ENCODE measurements around the gene TENT5C. TPM values are rescaled to one million over a fixed set of nuclear protein-coding genes. Genes with fewer than 3 reads are reported as not detected.

The TENT5C gene
- total RNA-seq, 1 donor from 2014 or later, result 59.3 TPM

- H3K27ac Mint-ChIP-seq, result no peak overlapping the region
- CTCF ChIA-PET, result interaction anchor here (1.0 kb wide), 1 partner anchor 56 kb away, joined by 6 read pairs; no protein-coding TSS in a partner anchor
Measured at GRCh38 chr1:117590273-117590925, 15.4 kb upstream of the TENT5C start.

GRCh38 chr1:117591252-117591651 lies 14.6 kb upstream of the TENT5C start:
- POLR2A ChIA-PET, result interaction anchor here (0.6 kb wide), 2 partner anchors 50 to 65 kb away, joined by 4 to 11 read pairs; no protein-coding TSS in a partner anchor

More at GRCh38 chr1:117590273-117590925, 15.4 kb upstream of the TENT5C start:
- H3K36me3 Mint-ChIP-seq (ENCODE audit: low read depth), result no peaks in the 10 kb centered on the region
- POLR2A ChIA-PET, result no interaction called here
- no peaks in the 10 kb centered on the region for H3K27me3 Mint-ChIP-seq
- ATAC-seq (ENCODE audit: low read depth), result no peak
- DNase-seq, result no peak
- intact Hi-C loops (cut with micrococcal nuclease), result no loop called here
- H3K4me1 Mint-ChIP-seq, result peaks cover 10% of the 10 kb centered on the region
- no peak for TF ChIP-seq CTCF (IDR thresholded peaks at IDR 0.05)
- no peaks in the 10 kb centered on the region for H3K9me3 Mint-ChIP-seq
- no peak overlapping the region for H3K4me3 Mint-ChIP-seq

GRCh38 chr1:117592155-117592554 lies 13.7 kb upstream of the TENT5C start:
- intact Hi-C loops (cut with micrococcal nuclease), result no loop called here
- H3K9me3 Mint-ChIP-seq, result no peaks in the 10 kb centered on the region
- no peaks in the 10 kb centered on the region for H3K27me3 Mint-ChIP-seq
- H3K4me3 Mint-ChIP-seq, result no peak overlapping the region
- TF ChIP-seq CTCF (IDR thresholded peaks at IDR 0.05), result no peak
- CTCF ChIA-PET, result interaction anchor here (1.0 to 1.2 kb wide), 2 partner anchors 166 to 168 kb away, joined by 3 read pairs; no protein-coding TSS in a partner anchor
- H3K4me1 Mint-ChIP-seq, result peaks cover 26% of the 10 kb centered on the region
- POLR2A ChIA-PET, result no interaction called here
- H3K36me3 Mint-ChIP-seq (ENCODE audit: low read depth), result no peaks in the 10 kb centered on the region
- no peak overlapping the region for H3K27ac Mint-ChIP-seq
- ATAC-seq (ENCODE audit: low read depth) (no peak), DNase-seq (peak; percentile 1)

More at GRCh38 chr1:117591252-117591651, 14.6 kb upstream of the TENT5C start:
- CTCF ChIA-PET, result interaction anchor here (1.0 kb wide), 2 partner anchors 56 to 169 kb away, joined by 3 to 6 read pairs; no protein-coding TSS in a partner anchor
- ATAC-seq (ENCODE audit: low read depth) (no peak), DNase-seq (peak; percentile 0)
- H3K36me3 Mint-ChIP-seq (ENCODE audit: low read depth), result no peaks in the 10 kb centered on the region
- no peaks in the 10 kb centered on the region for H3K9me3 Mint-ChIP-seq
- H3K27ac Mint-ChIP-seq, result no peak overlapping the region
- no peaks in the 10 kb centered on the region for H3K27me3 Mint-ChIP-seq
- no peak overlapping the region for H3K4me3 Mint-ChIP-seq
- no peak for TF ChIP-seq CTCF (IDR thresholded peaks at IDR 0.05)
- intact Hi-C loops (cut with micrococcal nuclease), result no loop called here
- H3K4me1 Mint-ChIP-seq, result peaks cover 19% of the 10 kb centered on the region

- ATAC-seq (ENCODE audit: low read depth), result no peak
- ChIA-PET CTCF (interaction anchor here (1.4 to 1.7 kb wide), 3 partner anchors 79 to 302 kb away, joined by 3 to 8 read pairs (median 3); no protein-coding TSS in a partner anchor), POLR2A (no interaction called here)
- H3K36me3 Mint-ChIP-seq (ENCODE audit: low read depth), result no peaks in the 10 kb centered on the region
- no peaks in the 10 kb centered on the region for H3K9me3 Mint-ChIP-seq
- DNase-seq, result peak; percentile 4
- intact Hi-C loops (cut with micrococcal nuclease), result no loop called here
- no peak for TF ChIP-seq CTCF (IDR thresholded peaks at IDR 0.05)
- peaks cover 26% of the 10 kb centered on the region for H3K4me1 Mint-ChIP-seq
- H3K27ac Mint-ChIP-seq, result no peak overlapping the region
- no peaks in the 10 kb centered on the region for H3K27me3 Mint-ChIP-seq
- no peak overlapping the region for H3K4me3 Mint-ChIP-seq
Measured at GRCh38 chr1:117594261-117594990, 11.4 kb upstream of the TENT5C start.

Measured in activated B cell treated with CpG ODN at 0.5 μM for 24 hours (primary cell).